CD4-positive, alpha-beta memory T cell (primary cell): ENCODE data around the gene SUGCT. TPM values are rescaled to one million over a fixed set of nuclear protein-coding genes. Genes with fewer than 3 reads are reported as not detected.

Source experiments
- CTCF ChIA-PET: fragments of 350-600 bp; sonication (Branson Sonifier 250); formaldehyde crosslinking; loops from one replicate; lab custom pipeline; 2021; ENCODE audit warnings: inconsistent platforms; ENCODE audit not compliant: partially characterized antibody; lab: Charles Lee
- POLR2A ChIA-PET: fragments of 350-600 bp; sonication (Branson Sonifier 250); formaldehyde crosslinking; loops from one replicate; lab custom pipeline; 2021; ENCODE audit not compliant: partially characterized antibody; lab: Charles Lee
- DNase-seq, 5 donors: peaks; one replicate each; pipeline versions ENCODE4 v3.0.0 to v3.0.0-alpha.2; 2020 to 2022; ENCODE audit warnings: mixed read lengths in 1 of 5
- H3K27ac ChIP-seq: one replicate; pipeline ENCODE4 v1.7.0; 2013; ENCODE audit warnings: low read depth, low read length
- H3K27me3 ChIP-seq: 2 replicates; pipeline ENCODE4 v1.7.0; 2013; ENCODE audit warnings: mild to moderate bottlenecking, low read length, moderate library complexity; ENCODE audit not compliant: insufficient read depth
- H3K36me3 ChIP-seq: 2 replicates; pipeline ENCODE4 v1.7.0; 2013; ENCODE audit warnings: mild to moderate bottlenecking, low read length, moderate library complexity; ENCODE audit not compliant: insufficient read depth
- H3K4me1 ChIP-seq: 2 replicates; pipeline ENCODE4 v1.7.0; 2013; ENCODE audit warnings: mild to moderate bottlenecking, low read length, moderate library complexity; ENCODE audit not compliant: insufficient read depth
- H3K4me3 ChIP-seq, 2 donors: one replicate each; pipeline ENCODE4 v1.7.0; 2013; ENCODE audit warnings: low read length in 2 of 2, mild to moderate bottlenecking in 1 of 2
- H3K9me3 ChIP-seq, 2 donors: one replicate each; pipeline ENCODE4 v1.7.0; 2013; ENCODE audit warnings: low read length in 2 of 2, control low read depth in 1 of 2; ENCODE audit not compliant: control insufficient read depth in 1 of 2
- H3K27ac Mint-ChIP-seq, 7 donors: one replicate each; pipeline ENCODE4 v1.8.0; 2020 to 2021; ENCODE audit warnings: mixed read lengths in 7 of 7, mild to moderate bottlenecking in 6 of 7, inconsistent platforms in 3 of 7, moderate library complexity in 3 of 7
- H3K27me3 Mint-ChIP-seq, 2 donors: one replicate each; pipeline ENCODE4 v1.8.0; 2020 to 2021; ENCODE audit warnings: mixed read lengths in 2 of 2
- H3K36me3 Mint-ChIP-seq, 2 donors: one replicate each; pipeline ENCODE4 v1.8.0; 2020 to 2021; ENCODE audit warnings: mixed read lengths in 2 of 2, inconsistent platforms in 1 of 2, mild to moderate bottlenecking in 1 of 2
- H3K4me1 Mint-ChIP-seq, 4 donors: one replicate each; pipeline ENCODE4 v1.8.0; 2020 to 2021; ENCODE audit warnings: mixed read lengths in 4 of 4, mild to moderate bottlenecking in 1 of 4
- H3K4me3 Mint-ChIP-seq, 8 donors: one replicate each; pipeline ENCODE4 v1.8.0; 2020 to 2021; ENCODE audit warnings: mixed read lengths in 8 of 8, mild to moderate bottlenecking in 7 of 8, moderate library complexity in 6 of 8, inconsistent platforms in 3 of 8
- H3K9me3 Mint-ChIP-seq, 8 donors: one replicate each; pipeline ENCODE4 v1.8.0; 2020 to 2021; ENCODE audit warnings: mixed read lengths in 8 of 8, mild to moderate bottlenecking in 5 of 8, inconsistent platforms in 3 of 8, moderate library complexity in 1 of 8
- intact Hi-C: fragments of 100-400 bp; cut with micrococcal nuclease; formaldehyde crosslinking; loops from one replicate; pipeline ENCODE4 v1.15.1; 2023
- polyA plus RNA-seq, 2 donors: library from polyadenylated mRNA; unstranded; fragments of 300-500 nt; fragmentation: Illumina TruSeq; gene quantifications; one replicate each; pipeline ENCODE4 v1.2.3, GENCODE V29; 2021
- total RNA-seq, 2 experiments: library from RNA; stranded (reverse); gene quantifications; one replicate each; pipeline ENCODE4 v1.2.3, GENCODE V29; 2021

SUGCT gene
- total and polyA plus RNA-seq, 4 experiments from 2014 or later: 0.41 to 4.4 (median 1.2) TPM

- Mint-ChIP-seq H3K27me3 (no peaks in the 10 kb centered on the region), H3K4me1 (no peaks in the 10 kb centered on the region), H3K9me3 (peaks cover 0 to 14% (median 5%) of the 10 kb centered on the region in 8 donors), H3K4me3 (no peak overlapping the region), H3K27ac (no peak overlapping the region), H3K36me3 (no peaks in the 10 kb centered on the region)
- no peaks in the 10 kb centered on the region for H3K9me3 ChIP-seq
- no peak overlapping the region for H3K27ac ChIP-seq
- no peaks in the 10 kb centered on the region for H3K27me3 ChIP-seq
- ChIA-PET POLR2A (no interaction called here), CTCF (no interaction called here)
- DNase-seq: no peak
- intact Hi-C loops: no loop called here
- H3K4me1 ChIP-seq: no peaks in the 10 kb centered on the region
- H3K4me3 ChIP-seq: no peak overlapping the region
- no peaks in the 10 kb centered on the region for H3K36me3 ChIP-seq
Measured at GRCh38 chr7:40777730-40778312, 643.0 kb downstream of the SUGCT start.

- H3K4me1 Mint-ChIP-seq: no peaks in the 10 kb centered on the region
- H3K36me3 Mint-ChIP-seq: no peaks in the 10 kb centered on the region
- intact Hi-C loops: no loop called here
- Histone ChIP-seq H3K27me3 (no peaks in the 10 kb centered on the region), H3K9me3 (no peaks in the 10 kb centered on the region), H3K36me3 (no peaks in the 10 kb centered on the region), H3K4me1 (no peaks in the 10 kb centered on the region), H3K4me3 (no peak overlapping the region), H3K27ac (no peak overlapping the region)
- peaks cover 0 to 10% (median 4%) of the 10 kb centered on the region in 8 donors for H3K9me3 Mint-ChIP-seq
- POLR2A ChIA-PET: no interaction called here
- DNase-seq: no peak
- H3K27me3 Mint-ChIP-seq: no peaks in the 10 kb centered on the region
- CTCF ChIA-PET: interaction anchor here (0.7 kb wide), 1 partner anchor 25 kb away, joined by 3 read pairs; no protein-coding TSS in a partner anchor
- H3K27ac Mint-ChIP-seq: no peak overlapping the region
- no peak overlapping the region for H3K4me3 Mint-ChIP-seq
Measured at GRCh38 chr7:40780460-40780859, 645.7 kb downstream of the SUGCT start.

GRCh38 chr7:40782836-40783235, 648.0 kb downstream of the SUGCT start:
- no peak overlapping the region for H3K4me3 ChIP-seq
- H3K4me1 Mint-ChIP-seq: no peaks in the 10 kb centered on the region
- H3K36me3 Mint-ChIP-seq: no peaks in the 10 kb centered on the region
- H3K27ac Mint-ChIP-seq: no peak overlapping the region
- no peak overlapping the region for H3K4me3 Mint-ChIP-seq
- H3K36me3 ChIP-seq: no peaks in the 10 kb centered on the region
- no peaks in the 10 kb centered on the region for H3K27me3 ChIP-seq
- H3K4me1 ChIP-seq: no peaks in the 10 kb centered on the region
- intact Hi-C loops: no loop called here
- no peak for DNase-seq
- H3K27me3 Mint-ChIP-seq: no peaks in the 10 kb centered on the region
- no peaks in the 10 kb centered on the region for H3K9me3 ChIP-seq
- H3K27ac ChIP-seq: no peak overlapping the region
- peaks cover 0 to 16% (median 4%) of the 10 kb centered on the region in 8 donors for H3K9me3 Mint-ChIP-seq
- POLR2A ChIA-PET: no interaction called here
- CTCF ChIA-PET: no interaction called here

- Histone ChIP-seq H3K4me3 (no peak overlapping the region), H3K9me3 (no peaks in the 10 kb centered on the region), H3K27ac (no peak overlapping the region), H3K4me1 (no peaks in the 10 kb centered on the region), H3K36me3 (no peaks in the 10 kb centered on the region), H3K27me3 (no peaks in the 10 kb centered on the region)
- ChIA-PET CTCF (no interaction called here), POLR2A (no interaction called here)
- Mint-ChIP-seq H3K36me3 (no peaks in the 10 kb centered on the region), H3K27ac (no peak overlapping the region), H3K9me3 (peaks cover 0 to 13% (median 5%) of the 10 kb centered on the region in 8 donors), H3K4me1 (no peaks in the 10 kb centered on the region), H3K4me3 (no peak overlapping the region), H3K27me3 (no peaks in the 10 kb centered on the region)
- intact Hi-C loops: no loop called here
- DNase-seq: no peak
Measured at GRCh38 chr7:40784176-40784575, 649.4 kb downstream of the SUGCT start.

GRCh38 chr7:40786909-40787308, 652.1 kb downstream of the SUGCT start:
- intact Hi-C loops: no loop called here
- no peak overlapping the region for H3K27ac Mint-ChIP-seq
- peaks cover 0 to 13% (median 3%) of the 10 kb centered on the region in 8 donors for H3K9me3 Mint-ChIP-seq
- H3K4me3 Mint-ChIP-seq: no peak overlapping the region
- ChIA-PET CTCF (no interaction called here), POLR2A (no interaction called here)
- Histone ChIP-seq H3K9me3 (no peaks in the 10 kb centered on the region), H3K36me3 (no peaks in the 10 kb centered on the region), H3K4me3 (no peak overlapping the region), H3K4me1 (no peaks in the 10 kb centered on the region), H3K27me3 (no peaks in the 10 kb centered on the region), H3K27ac (no peak overlapping the region)
- H3K36me3 Mint-ChIP-seq: no peaks in the 10 kb centered on the region
- no peak for DNase-seq
- no peaks in the 10 kb centered on the region for H3K27me3 Mint-ChIP-seq
- no peaks in the 10 kb centered on the region for H3K4me1 Mint-ChIP-seq

- Mint-ChIP-seq H3K4me3 (no peak overlapping the region), H3K9me3 (peaks cover 0 to 6% (median 3%) of the 10 kb centered on the region in 8 donors), H3K4me1 (no peaks in the 10 kb centered on the region), H3K36me3 (no peaks in the 10 kb centered on the region), H3K27ac (no peak overlapping the region), H3K27me3 (no peaks in the 10 kb centered on the region)
- ChIA-PET POLR2A (no interaction called here), CTCF (no interaction called here)
- no peaks in the 10 kb centered on the region for H3K36me3 ChIP-seq
- no peaks in the 10 kb centered on the region for H3K9me3 ChIP-seq
- intact Hi-C loops: no loop called here
- no peak overlapping the region for H3K4me3 ChIP-seq
- H3K4me1 ChIP-seq: no peaks in the 10 kb centered on the region
- H3K27me3 ChIP-seq: no peaks in the 10 kb centered on the region
- H3K27ac ChIP-seq: no peak overlapping the region
- DNase-seq: no peak
Measured at GRCh38 chr7:40793132-40793531, 658.3 kb downstream of the SUGCT start.

GRCh38 chr7:40795607-40796006, 660.8 kb downstream of the SUGCT start:
- H3K27me3 ChIP-seq: no peaks in the 10 kb centered on the region
- H3K4me3 ChIP-seq: no peak overlapping the region
- H3K4me3 Mint-ChIP-seq: no peak overlapping the region
- POLR2A ChIA-PET: no interaction called here
- no peak overlapping the region for H3K27ac Mint-ChIP-seq
- H3K27ac ChIP-seq: no peak overlapping the region
- CTCF ChIA-PET: no interaction called here
- no peak for DNase-seq
- no peaks in the 10 kb centered on the region for H3K36me3 ChIP-seq
- no peaks in the 10 kb centered on the region for H3K27me3 Mint-ChIP-seq
- H3K4me1 ChIP-seq: no peaks in the 10 kb centered on the region
- H3K9me3 ChIP-seq: no peaks in the 10 kb centered on the region
- intact Hi-C loops: no loop called here
- peaks cover 0 to 9% (median 5%) of the 10 kb centered on the region in 8 donors for H3K9me3 Mint-ChIP-seq
- H3K36me3 Mint-ChIP-seq: no peaks in the 10 kb centered on the region
- no peaks in the 10 kb centered on the region for H3K4me1 Mint-ChIP-seq
